Mucosa of descending colon (tissue), 3 donors: ENCODE data around the gene ZGRF1. TPM values are rescaled to one million over a fixed set of nuclear protein-coding genes. Genes with fewer than 3 reads are reported as not detected.

Source experiments
- ATAC-seq: fragments of 200-7000 bp; cut with Tn5 transposase; one replicate; pipeline ENCODE4 v1.9.1; 2020; ENCODE audit warnings: mild to moderate bottlenecking, moderate library complexity
- DNase-seq, 3 donors: peaks; one replicate each; pipeline ENCODE4 v3.0.0-alpha.2; 2020
- H3K36me3 ChIP-seq: fragments of 200-600 bp; one replicate; pipeline ENCODE4 v1.8.0; 2021; ENCODE audit warnings: low read depth, mild to moderate bottlenecking
- H3K4me1 ChIP-seq: fragments of 200-600 bp; one replicate; pipeline ENCODE4 v1.8.0; 2021; ENCODE audit warnings: low read depth, mild to moderate bottlenecking
- H3K4me3 ChIP-seq: fragments of 200-600 bp; one replicate; pipeline ENCODE4 v1.8.0; 2021; ENCODE audit warnings: mild to moderate bottlenecking
- H3K9me3 ChIP-seq: fragments of 200-600 bp; one replicate; pipeline ENCODE4 v1.8.0; 2021; ENCODE audit warnings: mild to moderate bottlenecking
- intact Hi-C, 2 donors: fragments of 100-400 bp; cut with DNase I in 1 of 2; cut with micrococcal nuclease in 1 of 2; formaldehyde crosslinking; loops; one replicate each; pipeline versions ENCODE4 v1.11.0 to v1.11.1; 2022; cut with DNase I, micrococcal nuclease
- total RNA-seq, 3 donors: library from RNA; stranded (reverse); fragmentation: NEBNext Ultra II Directional in 2 of 3; extraction: Animal tissue kit (Norgen Biotek cat#: 25700) in 2 of 3; gene quantifications; one replicate each; pipeline versions ENCODE4 v1.2.1 to v1.2.4, GENCODE V29; 2021 to 2023
- TF ChIP-seq, protein P1 (sequence below): fragments of 200-600 bp; IDR thresholded peaks from one replicate; pipeline ENCODE4 v1.8.0; 2022; ENCODE audit warnings: antibody characterized with exemption, mild to moderate bottlenecking
- donor health status: DM: no; HTN: no; CAD: no; lungs with moderate emphysema.
- donor health status: DM: no; HTN: no; CAD: no.
- donor health status: DM: no; HTN: yes; CAD: no.

ZGRF1 gene
- total RNA-seq, 3 donors from 2014 or later: 2.6 to 6.8 (median 3.7) TPM

DNA sequence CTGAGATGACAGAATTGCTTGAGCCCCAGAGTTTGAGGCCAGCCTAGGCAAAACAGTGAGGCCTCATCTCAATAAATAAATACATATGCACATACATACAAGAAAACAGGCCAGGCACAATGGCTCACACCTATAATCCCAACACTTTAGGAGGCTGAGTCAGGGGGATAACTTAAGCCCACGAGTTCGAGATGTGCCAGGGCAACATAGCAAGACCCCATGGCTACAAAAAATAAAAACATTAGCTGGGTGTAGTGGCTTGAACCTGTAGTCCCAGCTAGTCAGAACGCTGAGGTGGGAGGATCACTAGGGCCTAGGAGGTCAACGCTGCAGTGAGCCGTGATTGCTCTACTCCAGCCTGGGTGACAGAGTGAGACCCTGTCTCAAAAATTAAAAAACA lies 69.2 kb downstream of the ZGRF1 start:
- TF ChIP-seq, protein P1, sequence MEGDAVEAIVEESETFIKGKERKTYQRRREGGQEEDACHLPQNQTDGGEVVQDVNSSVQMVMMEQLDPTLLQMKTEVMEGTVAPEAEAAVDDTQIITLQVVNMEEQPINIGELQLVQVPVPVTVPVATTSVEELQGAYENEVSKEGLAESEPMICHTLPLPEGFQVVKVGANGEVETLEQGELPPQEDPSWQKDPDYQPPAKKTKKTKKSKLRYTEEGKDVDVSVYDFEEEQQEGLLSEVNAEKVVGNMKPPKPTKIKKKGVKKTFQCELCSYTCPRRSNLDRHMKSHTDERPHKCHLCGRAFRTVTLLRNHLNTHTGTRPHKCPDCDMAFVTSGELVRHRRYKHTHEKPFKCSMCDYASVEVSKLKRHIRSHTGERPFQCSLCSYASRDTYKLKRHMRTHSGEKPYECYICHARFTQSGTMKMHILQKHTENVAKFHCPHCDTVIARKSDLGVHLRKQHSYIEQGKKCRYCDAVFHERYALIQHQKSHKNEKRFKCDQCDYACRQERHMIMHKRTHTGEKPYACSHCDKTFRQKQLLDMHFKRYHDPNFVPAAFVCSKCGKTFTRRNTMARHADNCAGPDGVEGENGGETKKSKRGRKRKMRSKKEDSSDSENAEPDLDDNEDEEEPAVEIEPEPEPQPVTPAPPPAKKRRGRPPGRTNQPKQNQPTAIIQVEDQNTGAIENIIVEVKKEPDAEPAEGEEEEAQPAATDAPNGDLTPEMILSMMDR: no peak
- no peak for DNase-seq

DNA sequence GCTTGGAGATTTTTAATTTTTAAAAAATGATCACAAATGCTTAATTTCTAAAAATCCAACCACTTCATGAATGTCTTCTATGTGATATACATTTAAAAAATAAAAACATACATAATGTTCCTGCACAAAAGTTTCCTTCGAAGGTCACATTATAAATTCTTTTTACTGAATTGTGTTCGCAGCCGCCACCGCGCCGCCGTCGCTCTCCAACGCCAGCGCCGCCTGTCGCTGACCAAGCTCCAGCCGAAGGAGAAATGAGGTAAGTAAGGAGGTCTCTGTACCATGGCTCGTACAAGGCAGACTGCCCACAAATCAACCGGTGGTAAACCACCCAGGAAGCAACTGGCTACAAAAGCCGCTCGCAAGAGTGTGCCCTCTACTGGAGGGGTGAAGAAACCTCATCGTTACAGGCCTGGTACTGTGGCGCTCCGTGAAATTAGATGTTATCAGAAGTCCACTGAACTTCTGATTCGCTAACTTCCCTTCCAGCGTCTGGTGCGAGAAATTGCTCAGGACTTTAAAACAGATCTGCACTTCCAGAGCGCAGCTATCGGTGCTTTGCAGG lies 71.9 kb downstream of the ZGRF1 start:
- TF ChIP-seq, protein P1: no peak
- Histone ChIP-seq H3K4me3 (no peak overlapping the region), H3K36me3 (no peaks in the 10 kb centered on the region), H3K4me1 (no peaks in the 10 kb centered on the region), H3K9me3 (no peaks in the 10 kb centered on the region)
- intact Hi-C loops: no loop called here
- ATAC-seq: no peak
- no peak for DNase-seq

More for the DNA sequence above, 69.2 kb downstream of the ZGRF1 start:
- H3K9me3 ChIP-seq: no peaks in the 10 kb centered on the region
- no peaks in the 10 kb centered on the region for H3K4me1 ChIP-seq
- intact Hi-C loops: no loop called here
- no peaks in the 10 kb centered on the region for H3K36me3 ChIP-seq
- no peak for ATAC-seq
- no peak overlapping the region for H3K4me3 ChIP-seq

DNA sequence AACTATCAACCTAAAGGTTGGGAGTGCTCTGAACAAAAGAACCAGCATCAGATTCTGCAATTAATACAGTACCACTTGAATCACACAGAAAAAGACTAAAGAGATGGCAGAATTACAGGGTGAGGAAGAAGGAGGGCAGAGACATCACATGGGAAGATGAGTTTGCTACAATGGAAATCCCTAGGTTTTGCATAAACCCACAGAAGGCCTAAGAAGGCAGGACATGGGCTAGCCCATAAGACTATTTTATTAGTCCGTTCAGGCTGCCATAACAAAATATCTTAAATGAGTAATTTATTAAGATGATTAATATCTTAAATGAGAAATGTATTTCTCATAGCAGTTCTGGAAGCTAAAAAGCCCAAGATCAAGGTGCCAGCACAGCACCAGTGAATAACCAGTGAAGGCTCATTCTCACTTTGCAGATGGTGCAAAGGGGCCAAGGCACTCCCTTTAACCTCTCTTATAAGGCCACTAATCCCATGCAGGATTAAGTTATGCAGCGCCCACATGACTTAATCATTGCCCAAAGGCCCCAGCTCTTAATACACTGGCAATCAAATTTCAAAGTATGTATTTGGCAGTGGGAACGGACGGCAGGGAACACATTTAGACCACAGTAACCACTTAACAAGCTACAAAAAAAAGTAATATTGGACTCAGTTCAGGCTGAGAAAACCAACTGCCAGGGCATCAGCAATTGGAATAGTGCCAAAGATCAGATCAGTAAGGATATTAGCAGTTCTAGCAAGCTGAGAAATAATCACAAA lies 73.1 kb downstream of the ZGRF1 start:
- TF ChIP-seq, protein P1: no peak
- H3K4me3 ChIP-seq: no peak overlapping the region
- no peaks in the 10 kb centered on the region for H3K9me3 ChIP-seq
- DNase-seq (no peak), ATAC-seq (no peak)
- H3K4me1 ChIP-seq: no peaks in the 10 kb centered on the region
- no peaks in the 10 kb centered on the region for H3K36me3 ChIP-seq
- intact Hi-C loops: no loop called here

DNA sequence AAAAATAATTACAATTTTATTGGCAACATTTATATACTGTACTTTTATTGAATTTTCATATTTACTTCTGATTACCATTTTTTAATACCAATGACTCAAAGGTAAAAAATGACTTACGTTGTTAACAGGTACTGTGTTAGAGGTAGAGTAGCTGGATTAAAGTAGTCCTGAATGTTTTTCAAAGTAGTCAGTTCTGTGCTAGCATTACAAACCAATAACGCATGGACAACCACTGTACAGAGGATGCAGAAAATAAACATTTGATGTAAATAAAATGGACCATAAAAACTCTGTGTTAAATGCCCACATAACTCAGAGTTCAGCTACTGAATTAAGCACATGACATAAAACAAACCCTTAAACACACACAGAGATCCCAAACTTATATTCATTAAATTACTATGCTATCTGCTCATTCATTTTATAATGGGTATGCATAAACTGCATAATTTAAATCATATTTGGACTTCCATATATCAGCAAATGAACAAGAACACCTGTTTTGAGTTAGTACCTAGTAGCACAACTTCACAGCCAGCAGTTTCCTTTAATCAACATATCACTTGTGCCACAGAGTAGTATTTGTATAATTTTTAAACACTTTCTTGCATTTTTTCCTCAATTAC lies 74.3 kb downstream of the ZGRF1 start:
- intact Hi-C loops: no loop called here

DNA sequence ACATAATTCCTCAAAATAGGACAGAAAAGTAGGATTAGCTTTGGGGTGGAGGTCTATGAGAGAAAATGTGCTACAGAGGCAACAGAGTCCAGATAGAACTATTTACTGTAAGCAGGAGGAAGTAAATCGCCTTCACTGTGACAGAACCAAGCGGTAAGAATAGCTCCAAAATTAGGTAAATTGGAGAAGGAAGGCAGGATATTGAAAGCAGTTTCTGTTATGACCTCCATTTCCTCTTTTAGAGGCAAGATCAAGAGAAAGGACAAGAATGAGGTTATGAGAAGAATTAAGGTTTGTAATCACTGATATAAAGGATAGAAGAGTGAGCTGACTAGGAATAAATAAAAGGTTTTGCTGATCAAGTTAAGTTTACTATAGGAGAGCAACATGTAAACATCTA lies 76.6 kb downstream of the ZGRF1 start:
- ATAC-seq (no peak), DNase-seq (no peak)
- H3K36me3 ChIP-seq: no peaks in the 10 kb centered on the region
- intact Hi-C loops: no loop called here
- no peak overlapping the region for H3K4me3 ChIP-seq
- H3K9me3 ChIP-seq: no peaks in the 10 kb centered on the region
- TF ChIP-seq, protein P1: no peak
- H3K4me1 ChIP-seq: no peaks in the 10 kb centered on the region

More for the DNA sequence above, 74.3 kb downstream of the ZGRF1 start:
- ATAC-seq: no peak
- Histone ChIP-seq H3K4me3 (no peak overlapping the region), H3K4me1 (no peaks in the 10 kb centered on the region), H3K36me3 (no peaks in the 10 kb centered on the region), H3K9me3 (no peaks in the 10 kb centered on the region)
- TF ChIP-seq, protein P1: no peak
- no peak for DNase-seq
